D341Med (cell line): ENCODE measurements around the gene PHLDA3.
"Not testable (repeated sequence)": the region's sequence is repeated elsewhere in the genome, so short reads cannot be mapped to it uniquely, and the experiment has no call there.

Experiments
- DNase-seq: peaks from one replicate; pipeline ENCODE4 v3.0.0; 2012; ENCODE audit warnings: low spot score

PHLDA3 gene

DNA sequence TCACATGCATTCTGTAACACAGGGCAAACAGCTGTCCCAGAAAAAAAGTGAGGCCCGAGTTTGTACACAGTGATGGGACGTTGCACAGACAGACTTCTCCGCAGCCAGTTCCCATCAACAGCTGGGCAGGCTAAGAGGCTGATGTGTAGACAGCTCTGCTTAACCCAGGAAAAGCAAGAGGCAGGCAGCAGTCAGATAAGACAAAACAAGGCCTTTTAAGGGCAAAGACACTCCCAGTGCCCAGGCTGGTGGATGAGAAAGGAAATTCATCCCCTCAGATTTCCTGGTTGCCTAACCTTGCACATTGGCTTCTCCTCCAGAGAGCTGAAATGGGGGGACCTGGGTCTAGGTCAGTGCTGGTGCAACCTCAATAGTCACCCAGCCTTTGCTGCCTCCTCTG is 17.2 kb upstream of the PHLDA3 start:
- DNase-seq: no peak

DNA sequence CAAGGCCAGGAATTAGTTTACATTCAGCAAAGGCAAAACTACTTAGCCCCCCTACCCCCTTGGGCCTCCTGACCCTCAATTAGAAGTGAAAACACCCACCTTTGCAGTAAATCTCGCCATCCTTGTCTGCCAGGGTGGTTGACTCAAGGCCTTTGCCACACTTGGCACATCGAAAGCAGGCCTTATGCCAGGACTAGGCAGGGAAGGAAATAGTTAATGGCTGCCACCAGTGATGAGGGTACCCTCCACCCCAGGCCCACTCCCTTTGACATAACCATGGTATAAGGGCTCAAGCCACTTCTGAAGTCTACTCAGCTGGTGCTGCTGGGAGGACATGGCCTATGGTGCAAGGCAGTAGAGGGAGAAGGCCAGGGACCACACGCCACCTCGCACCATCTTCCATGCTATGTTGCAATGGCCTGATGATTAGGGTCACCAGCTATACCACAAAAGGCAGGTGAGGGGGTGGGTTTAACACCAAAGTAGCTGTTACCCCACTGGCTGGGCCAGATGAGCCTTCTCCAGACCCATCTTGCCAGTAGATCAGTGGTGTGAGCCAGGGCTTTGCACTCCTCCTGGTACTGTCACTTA is 16.3 kb upstream of the PHLDA3 start:
- DNase-seq: no peak

DNA sequence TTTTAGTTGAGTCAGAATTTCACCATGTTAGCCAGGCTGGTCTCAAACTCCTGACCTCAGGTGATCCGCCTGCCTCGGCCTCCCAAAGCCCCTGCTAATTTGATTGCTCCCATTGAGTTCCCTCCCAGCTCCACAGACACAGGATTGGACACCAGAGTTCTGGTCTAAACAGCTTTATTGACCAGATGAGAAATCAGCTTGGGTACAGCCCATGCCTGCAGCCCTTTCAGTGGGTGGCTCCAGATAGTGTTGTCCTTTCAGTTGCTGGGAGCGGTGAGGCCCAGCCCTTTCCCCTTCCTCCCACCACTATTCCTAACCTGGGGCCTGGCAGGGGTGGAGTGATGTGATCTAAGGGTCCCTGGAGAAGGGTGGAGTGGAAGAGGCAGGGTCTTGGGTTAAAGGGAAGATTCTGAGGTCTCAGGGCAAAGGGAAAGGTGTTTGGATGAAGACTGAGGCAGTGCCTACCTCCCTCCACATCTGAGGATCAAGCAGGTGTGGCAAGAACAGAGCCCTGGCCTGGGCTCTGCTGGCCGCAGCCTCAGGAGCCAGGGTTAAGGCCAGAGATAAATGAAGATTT is 14.5 kb upstream of the PHLDA3 start:
- DNase-seq: no peak

DNA sequence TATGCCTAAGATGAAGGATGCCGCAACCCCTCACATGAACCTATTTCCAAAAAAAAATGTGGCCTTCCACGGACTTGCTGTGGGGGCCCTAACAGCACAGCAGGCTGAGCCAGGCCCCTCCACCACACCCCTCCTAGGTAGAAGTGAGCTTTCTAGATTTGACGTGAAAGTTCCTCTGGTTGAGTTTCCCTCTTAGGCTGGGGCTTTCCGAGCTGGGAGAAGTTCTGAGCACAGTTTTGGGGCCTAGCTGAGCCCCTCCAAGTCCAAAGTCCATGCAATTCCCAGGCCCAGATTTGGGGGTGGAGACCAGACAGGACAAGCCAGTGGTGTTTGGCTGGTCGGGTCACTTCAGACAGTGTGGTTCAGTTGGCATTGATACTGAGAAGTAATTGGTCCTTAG is 13.8 kb upstream of the PHLDA3 start:
- DNase-seq: no peak

DNA sequence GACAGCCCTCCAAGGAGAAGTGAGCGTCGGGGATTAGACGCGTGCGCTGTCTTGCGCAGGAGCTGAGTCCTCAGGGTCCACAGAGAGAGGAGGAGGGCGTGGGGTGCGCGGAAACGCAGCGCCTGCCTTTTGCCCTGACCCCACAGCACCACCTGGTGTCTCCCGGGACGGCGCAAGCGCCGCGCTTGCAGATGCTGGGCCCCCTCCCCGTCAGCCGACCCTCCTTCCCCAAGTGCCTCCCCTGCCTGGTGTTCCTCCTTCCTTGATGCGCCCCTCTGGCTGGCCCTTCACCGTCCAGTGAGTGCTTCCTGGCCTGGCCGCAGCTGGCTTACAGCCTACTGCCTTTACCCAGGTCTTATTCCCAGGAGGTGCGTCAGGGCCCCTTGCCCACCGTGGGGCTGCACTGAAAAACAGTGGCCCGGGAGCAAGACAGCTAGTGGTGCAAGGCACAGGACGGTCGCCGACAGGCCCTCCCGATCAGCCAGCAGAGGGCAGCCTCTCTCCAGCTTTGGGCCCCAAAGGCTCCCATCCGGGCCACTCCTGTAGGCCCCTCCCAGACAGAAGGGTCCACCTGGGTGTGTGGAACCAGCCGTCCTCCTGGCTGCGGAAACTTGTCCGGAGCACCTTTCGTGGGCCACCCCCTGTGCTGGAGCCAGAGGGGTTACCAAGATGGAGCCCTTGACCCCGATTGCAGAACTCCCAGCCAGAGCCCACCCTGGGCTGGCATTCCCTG is 12.9 kb upstream of the PHLDA3 start:
- DNase-seq: peak; percentile 90

DNA sequence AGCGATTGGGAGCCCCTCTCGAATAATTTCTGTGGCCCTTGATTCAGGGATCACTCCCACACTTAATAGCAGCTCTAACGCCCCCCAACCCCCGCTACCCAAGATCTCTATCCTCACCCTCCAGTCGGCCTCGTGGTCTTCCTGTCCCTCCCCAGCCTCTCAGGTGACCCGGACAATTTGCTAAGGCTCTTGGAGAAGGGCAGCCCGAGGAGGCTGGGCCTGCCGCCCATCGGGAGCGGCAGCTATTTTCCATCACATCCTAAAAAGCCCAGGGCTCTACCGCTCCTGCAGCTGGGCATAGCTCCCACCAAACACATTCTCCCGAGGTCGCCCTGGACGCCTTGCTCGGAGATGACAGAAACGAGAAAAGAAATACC is 12.0 kb upstream of the PHLDA3 start:
- DNase-seq: no peak

DNA sequence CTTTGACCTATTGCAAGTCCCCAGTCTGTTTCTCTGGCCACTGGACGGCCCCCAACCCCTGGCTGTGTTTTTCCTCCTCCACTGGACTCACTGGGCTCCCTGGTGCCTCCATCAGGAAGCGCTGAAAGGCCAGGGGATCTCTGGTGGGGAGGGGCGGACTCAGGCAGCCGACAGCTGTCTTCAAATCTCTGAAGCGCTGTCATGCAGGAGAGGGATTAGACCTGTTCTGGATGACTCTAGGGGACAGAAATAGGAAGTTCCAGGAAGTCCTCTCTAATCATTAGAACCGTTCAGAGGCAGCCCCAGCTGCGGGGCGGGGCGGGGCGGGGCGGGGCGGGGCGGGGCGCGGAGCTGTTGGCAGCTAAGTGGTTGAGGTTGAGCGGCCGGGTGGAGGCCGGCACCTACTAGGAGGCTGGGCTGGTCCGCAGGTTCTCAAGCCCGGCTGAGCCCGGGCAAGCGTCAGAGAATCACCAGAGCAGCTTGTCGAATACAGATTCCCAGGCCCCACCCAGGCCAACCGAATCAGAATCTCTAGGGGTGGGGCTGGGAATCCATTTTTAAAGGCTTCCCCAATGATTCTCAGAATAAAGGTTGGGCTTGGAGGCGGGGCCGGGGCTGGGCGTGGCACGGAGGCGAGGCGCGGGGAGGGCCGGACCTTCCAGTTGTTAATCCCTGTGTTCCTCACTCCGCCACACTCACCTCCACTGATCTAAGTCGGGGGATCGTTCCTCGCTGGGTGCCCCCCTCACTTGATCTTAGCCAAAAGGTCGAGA is 11.4 kb upstream of the PHLDA3 start:
- peak; percentile 83 for DNase-seq

DNA sequence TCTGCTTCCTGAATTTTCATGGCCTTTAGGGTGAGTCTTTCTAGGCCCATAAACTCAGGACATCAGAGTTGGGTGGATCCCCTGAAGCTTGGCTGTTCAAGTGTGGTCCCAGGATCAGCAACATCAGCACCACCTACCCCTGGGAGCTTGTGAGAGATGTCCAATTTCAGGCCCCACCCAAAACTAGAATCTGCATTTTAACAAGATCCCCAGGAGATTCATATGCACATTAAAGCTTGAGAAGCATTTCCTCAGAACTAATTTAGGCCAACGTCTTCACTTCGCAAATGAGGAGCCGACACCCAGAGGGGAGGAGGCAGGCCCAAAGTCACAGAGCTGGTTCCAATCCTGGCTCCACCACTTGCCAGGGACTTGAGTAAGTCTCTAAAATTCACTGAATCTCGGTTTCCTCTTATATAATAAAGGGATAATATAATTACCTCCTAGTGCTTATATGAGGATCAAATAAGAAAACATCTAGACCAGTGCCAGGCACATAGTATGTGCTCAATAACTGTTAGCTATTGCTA is 10.3 kb upstream of the PHLDA3 start:
- no peak for DNase-seq

DNA sequence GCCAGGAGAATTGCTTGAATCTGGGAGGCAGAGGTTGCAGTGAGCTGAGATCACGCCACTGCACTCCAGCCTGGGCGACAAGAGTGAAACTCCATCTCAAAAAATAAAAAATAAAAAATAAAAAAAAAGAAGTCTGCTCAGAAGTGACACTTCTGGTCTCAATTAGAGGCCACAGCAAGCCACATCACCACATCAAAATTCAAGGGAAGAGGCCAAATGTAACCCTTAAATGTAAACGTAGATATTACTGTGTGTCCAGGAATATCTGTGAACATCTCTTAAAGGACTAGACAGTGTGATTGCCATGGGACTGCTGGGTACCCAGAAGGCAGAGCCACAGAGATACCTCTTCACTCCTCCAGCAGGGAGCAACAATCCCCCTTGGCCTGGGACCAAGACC is 9.7 kb upstream of the PHLDA3 start:
- not testable (repeated sequence) for DNase-seq

DNA sequence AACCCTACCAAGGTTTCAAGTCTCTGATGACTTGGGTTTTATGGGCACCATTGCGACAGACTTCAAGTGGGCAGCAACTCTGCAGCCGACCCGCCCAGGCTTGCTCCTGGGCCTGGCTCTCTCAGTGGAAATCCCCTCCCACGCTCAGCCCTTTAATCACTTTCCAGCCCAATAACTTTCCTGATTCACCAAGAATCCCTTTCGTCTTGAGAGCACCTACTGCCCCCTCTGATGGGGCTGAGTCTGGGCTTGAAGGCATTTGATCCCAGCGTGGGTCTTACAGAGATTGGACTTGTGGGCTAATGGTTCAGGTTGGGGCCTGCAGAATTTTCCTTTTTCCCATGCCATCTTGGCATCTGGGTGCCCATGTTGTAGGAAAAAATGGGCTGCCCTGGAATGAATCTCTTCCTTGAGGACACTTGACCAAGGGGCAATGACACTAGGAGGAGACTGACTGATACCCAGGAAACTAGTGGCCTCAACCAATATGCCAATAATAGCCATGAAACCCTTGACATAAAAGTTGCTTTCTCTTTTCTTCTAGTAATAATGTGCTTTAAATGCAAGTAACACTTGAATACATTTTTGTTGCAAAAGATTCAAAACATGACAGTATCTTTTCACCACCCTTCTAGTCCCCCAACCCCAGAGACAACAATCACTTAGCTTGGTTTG is 7.8 kb upstream of the PHLDA3 start:
- DNase-seq: no peak

DNA sequence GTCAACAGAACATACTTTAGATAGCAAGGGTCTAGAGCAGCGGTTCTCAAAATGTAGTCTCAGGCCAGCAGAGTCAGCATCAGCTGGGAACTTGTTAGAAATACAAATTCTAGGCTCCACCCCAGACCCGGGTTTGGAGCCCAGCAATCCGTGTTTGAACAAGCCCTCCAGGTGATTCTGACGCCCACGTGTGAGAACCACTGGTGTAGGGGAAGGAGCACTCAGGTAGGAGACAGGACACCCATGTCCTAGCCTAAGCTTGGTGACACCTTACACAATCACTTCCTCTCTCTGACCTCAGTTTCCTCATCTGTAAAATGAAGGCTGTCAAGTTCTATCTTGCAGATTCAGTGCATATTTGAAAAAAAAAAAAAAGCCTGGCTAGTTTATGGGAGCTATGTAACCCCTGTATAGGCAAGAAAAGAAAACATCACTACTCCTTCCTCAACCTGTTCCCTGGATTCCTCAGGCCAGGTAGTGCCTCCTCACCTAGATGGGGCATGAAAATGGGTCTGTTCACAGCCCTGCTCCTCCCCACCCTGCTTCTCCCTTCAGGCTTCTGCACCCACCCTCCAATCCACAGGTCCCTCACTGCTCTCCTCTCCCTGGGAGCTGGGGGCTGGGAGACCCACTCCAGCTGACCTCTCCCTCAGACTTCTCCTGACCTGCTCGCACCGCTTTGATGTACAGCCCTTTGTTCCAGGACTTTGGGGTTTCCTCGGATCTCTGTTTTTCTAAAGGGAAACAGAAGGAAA is 7.1 kb upstream of the PHLDA3 start:
- DNase-seq: no peak

DNA sequence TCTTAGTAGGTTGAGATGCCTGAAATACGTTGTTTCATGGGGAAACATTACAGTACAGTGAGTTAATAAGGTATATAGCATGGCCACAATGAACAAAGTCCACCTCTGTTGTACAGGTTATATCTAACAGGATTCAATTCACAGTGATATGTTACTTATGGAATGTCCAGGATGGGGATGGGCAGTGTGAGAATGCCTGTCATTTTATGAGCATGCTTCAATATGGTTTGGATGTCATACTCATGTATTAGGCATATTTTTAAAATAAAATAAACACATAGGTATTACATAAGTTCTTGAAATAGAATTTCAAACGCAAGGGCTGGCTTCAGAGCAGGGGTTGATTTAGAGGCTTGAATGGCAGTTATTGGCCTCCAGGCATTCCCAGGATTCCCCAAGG is 6.1 kb upstream of the PHLDA3 start:
- no peak for DNase-seq

DNA sequence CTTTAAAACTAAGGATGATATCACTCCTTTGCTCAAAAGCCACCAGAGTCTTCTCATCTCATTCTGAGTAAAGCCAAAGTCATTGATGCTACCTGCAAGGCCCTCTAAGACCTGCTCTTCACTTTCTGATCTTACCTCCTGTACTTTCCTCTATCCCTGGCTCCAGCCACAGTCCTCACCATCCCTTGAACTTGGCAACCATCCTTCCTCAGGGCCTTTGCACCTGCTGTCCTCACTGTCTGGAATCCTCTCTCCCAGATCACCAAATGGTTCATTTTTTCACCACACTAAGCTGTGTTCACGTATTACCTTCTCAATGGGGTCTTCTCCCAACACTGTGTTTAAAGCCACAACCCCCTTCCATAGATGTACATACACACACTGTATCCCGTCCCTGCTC is 4.3 kb upstream of the PHLDA3 start:
- no peak for DNase-seq

DNA sequence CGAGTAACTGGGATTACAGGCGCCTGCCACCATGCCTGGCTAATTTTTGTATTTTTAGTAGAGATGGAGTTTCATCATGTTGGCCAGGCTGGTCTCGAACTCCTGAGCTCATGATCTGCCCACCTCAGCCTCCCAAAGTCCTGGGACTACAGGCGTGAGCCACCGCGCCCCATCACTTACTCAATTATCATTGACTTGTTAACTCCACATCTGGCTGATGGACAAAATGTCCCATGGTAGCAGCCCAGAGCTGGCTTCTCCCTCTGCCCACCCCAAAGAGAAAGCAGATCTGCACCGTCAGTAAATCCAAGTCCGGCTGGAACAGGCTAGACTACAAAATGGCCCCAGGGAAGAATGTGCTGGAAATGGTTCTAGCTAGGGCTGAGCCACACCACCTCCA is 3.3 kb upstream of the PHLDA3 start:
- not testable (repeated sequence) for DNase-seq

DNA sequence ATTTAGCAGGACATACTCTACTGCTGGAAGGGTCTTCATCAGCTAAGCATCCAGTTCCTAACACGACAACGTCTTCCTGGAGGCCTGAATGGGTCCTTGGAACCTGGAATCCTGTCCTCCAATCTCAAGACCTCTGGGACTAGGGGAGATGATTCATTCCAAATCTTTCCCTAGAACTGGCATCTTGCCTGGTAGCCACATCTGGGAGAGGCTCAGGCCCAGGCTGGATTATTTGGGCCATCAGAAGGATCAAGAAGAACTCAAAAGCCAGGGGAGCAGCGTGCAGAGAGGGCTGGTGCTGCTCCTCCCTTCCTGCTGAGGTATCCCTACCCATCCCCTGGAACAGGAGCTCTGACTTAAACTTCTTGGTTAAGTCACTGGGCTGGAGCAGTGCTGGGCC is 2.8 kb upstream of the PHLDA3 start:
- DNase-seq: no peak

DNA sequence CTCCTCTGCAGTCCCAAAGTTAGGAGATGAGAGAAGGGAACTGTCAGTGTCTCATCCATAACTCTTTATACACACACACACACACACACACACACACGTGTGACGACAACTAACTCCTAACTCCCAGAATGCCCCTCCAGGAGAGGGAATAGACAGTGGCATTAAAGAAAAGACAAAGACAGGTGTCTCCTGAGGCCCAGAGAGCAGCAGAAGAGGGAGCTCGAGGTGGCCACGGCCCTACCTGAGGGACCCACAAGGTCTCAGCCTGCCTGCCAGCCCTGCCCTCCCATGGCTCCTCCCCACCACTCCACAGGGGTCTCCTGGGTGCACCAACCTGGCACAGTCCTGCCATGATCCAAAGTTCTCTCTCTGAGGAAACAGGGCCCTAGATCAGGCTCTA is 1.6 kb upstream of the PHLDA3 start:
- no peak for DNase-seq

DNA sequence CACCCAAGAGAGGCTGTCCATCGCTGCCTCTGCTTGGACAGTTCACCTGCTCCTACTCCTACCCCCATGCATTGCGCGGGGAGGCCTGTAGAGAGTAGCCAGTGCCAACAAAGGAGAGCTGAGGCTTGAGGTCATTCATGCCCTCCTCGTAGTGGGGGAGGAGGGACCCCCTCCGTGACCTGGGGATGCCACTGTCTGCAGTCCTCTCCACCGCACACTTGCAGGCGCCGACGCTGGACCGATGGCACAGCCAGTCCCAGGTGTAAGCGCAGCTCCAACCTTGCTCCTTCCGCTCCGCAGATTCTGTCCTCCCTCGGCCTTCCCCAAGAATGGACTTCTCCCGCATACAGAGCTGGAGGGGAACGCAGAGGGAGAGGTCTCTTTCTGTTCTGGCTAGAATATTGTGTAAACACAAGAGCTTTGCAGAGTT is 672 bp upstream of the PHLDA3 start:
- no peak for DNase-seq

DNA sequence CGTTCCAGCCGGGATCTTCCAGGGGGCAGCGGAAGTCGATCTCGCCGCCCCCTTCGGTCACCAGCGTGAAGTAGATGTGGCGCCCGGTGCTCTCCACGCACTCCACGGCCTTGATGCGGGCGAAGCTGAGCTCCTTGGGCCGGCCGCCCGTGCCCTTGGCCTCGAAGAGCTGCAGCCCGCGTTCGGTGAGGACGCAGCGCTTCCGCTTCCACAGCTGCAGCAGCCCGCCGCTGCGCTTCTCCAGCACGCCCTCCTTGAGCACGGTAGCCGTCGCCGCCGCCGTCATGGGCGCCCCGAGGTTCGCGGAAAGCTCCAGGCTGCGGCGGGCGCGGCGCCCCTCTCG is 516 bp downstream of the PHLDA3 start:
- no peak for DNase-seq

DNA sequence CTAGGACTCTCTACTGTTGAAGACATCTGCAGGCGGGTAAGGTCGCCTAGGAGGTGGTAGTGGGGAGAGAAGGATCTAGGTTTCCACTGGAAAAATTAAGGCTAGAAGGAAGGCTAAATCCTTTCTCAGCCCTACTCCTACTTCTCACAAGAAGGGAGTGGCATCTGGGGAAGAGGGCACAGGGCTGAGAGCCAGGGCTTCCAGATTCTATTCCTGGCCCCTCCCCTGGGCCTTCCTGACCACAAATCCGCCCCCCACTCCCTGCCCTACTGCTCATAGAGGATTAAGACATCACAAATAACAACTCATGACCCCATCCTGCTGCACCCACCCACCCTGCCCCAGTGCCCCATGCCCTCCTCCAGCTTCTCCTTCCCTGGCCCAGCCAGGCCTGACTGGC is 2.5 kb downstream of the PHLDA3 start:
- no peak for DNase-seq

DNA sequence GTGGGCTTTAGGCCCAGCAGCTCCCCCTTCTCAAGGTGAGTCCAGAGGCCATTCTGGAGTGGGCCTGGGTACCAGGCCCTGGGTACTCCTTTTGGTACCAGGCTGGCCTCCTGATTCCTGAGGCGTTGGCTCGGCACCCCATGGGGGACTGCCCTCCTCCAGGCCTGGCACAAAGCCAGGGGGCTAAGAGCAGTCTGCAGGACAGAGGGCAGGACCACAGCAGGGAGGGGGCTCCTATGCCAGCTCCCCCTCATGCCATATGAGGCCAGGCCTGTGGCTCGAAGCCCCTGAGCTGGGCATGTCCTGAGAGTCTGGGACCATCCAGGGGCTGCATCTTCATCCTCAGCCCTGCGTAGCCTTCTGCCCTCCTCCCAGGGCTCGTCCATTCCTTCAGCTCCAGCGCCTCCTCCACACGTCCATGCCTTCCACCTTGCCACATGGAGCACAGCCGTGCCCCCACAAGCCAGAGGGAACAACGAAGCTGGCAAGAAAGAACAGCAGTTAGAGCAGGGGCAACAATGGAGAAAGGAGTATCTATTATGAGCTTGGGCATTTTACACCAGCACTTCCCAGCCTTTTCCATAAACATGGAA is 3.2 kb downstream of the PHLDA3 start:
- DNase-seq: no peak

DNA sequence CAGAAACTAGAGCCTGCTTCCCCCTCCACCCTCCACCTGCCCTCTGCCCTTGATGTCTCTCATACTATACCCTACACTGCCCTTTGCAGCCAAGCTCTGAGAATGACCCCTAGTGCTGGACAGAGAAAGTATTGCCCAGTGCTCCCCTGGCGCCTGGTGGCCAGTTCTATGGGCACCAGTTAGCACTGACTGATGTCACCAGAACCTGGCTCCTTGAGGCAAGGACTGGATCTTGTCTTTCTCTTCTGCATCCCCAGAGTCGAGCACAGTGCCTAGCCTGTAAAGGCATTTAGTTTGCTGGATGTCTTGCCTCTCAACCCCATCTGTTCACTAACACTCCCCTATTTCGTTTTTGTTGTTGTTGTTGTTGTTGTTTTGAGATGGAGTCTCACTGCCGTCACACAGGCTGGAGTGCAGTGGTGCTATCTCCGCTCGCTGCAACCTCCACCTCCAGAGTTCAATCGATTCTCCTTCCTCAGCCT is 5.9 kb downstream of the PHLDA3 start:
- no peak for DNase-seq
